Endothelial cell (in vitro differentiated cells): ENCODE measurements around the gene RPL4. TPM values are rescaled to one million over a fixed set of nuclear protein-coding genes. Genes with fewer than 3 reads are reported as not detected.

Experiments used
- DNase-seq: peaks from one replicate; pipeline ENCODE4 v3.0.0; 2021; ENCODE audit warnings: low spot score
- H3K27ac Mint-ChIP-seq: one replicate; pipeline ENCODE4 v1.8.0; 2021; ENCODE audit warnings: mixed read lengths, inconsistent platforms; ENCODE audit not compliant: unreplicated experiment
- H3K27me3 Mint-ChIP-seq: one replicate; pipeline ENCODE4 v1.8.0; 2021; ENCODE audit warnings: mild to moderate bottlenecking, moderate library complexity, mixed read lengths, inconsistent platforms; ENCODE audit not compliant: unreplicated experiment
- H3K36me3 Mint-ChIP-seq: one replicate; pipeline ENCODE4 v1.8.0; 2021; ENCODE audit warnings: mild to moderate bottlenecking, low read depth, mixed read lengths, inconsistent platforms; ENCODE audit not compliant: unreplicated experiment
- H3K4me1 Mint-ChIP-seq: one replicate; pipeline ENCODE4 v1.8.0; 2021; ENCODE audit warnings: mild to moderate bottlenecking, mixed read lengths, inconsistent platforms; ENCODE audit not compliant: unreplicated experiment
- H3K4me3 Mint-ChIP-seq: one replicate; pipeline ENCODE4 v1.8.0; 2021; ENCODE audit warnings: mild to moderate bottlenecking, mixed read lengths, inconsistent platforms; ENCODE audit not compliant: unreplicated experiment
- H3K9me3 Mint-ChIP-seq: one replicate; pipeline ENCODE4 v1.8.0; 2021; ENCODE audit warnings: mixed read lengths, inconsistent platforms; ENCODE audit not compliant: unreplicated experiment
- long read RNA-seq: library from polyadenylated mRNA; unstranded; transcript quantifications from one replicate; pipeline ENCODE4 v2.0.0, GENCODE V29; 2020; ENCODE audit not compliant: unreplicated experiment
- total RNA-seq: library from RNA; stranded (reverse); fragmentation: NEBNext Ultra II Directional; extraction: Animal tissue kit (Norgen Biotek cat#: 25700); gene quantifications from one replicate; pipeline ENCODE4 v1.2.1, GENCODE V29; 2021; ENCODE audit not compliant: unreplicated experiment
- TF ChIP-seq, protein P1 (sequence below): fragments of 200-600 bp; sonication (generic); IDR thresholded peaks from one replicate; pipeline ENCODE4 v1.5.0; 2021; ENCODE audit warnings: antibody characterized with exemption; ENCODE audit not compliant: unreplicated experiment

RPL4 gene
- 3,652 TPM for total RNA-seq
- long read RNA-seq, transcript RPL4-201 (10 exons, 2,769 nt), result major isoform, 4,818 of 5,122 reads
- long read RNA-seq, partial matches to known transcripts, result 219 of 5,122 reads
- long read RNA-seq, other reads (novel, unspliced or antisense), result 81 of 5,122 reads

DNA sequence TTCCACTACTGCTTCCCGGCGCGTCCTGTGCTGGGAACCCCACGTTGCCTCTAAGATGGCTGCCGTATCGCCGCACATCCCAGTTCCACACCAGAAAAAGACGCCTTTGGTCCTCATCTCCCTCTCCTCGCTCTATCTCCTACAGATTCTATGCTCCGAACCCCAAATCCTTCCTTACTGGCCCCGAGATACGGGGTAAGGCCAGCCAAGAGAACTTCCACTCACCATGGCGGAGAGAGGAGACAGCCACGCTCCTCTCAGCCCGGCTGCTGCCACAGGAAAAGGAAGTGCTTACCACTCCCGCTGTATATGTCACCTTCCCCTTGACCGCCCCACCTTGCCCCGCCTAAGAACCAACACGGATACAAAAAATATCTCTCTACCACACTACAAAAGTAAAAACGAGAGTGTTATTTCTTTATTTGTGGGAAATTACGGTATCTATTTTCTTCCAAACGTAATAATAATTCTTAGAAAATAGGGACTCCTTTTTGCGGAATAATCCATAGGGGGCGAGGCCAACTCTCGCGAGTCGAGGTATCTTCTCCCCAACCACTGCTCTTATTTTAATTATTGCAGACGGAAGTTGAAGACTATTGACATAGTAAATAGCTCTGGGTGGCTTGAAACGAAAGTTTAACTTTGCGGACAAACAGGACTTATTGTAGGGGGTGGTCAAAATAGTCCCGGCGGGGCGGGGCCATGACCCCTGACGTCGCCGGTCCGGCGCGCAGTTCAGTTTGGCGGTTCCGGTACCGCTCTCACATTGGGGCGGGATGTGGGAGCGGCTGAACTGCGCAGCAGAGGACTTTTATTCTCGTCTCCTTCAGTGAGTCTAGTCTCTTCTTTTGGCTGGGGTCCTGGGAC lies at the start of gene RPL4, which contains the start of gene ZWILCH:
Gene RPL4 (minus strand): TSS at position 293 of the 867 bp plus-strand sequence. CDS start 65 bp downstream, at position 228.
Gene ZWILCH (plus strand): TSS at position 764 of the 867 bp plus-strand sequence. CDS start 13 bp downstream, at position 777.
- H3K27me3 Mint-ChIP-seq, result peaks cover 3% of the 10 kb centered on the region
- no peaks in the 10 kb centered on the region for H3K9me3 Mint-ChIP-seq
- TF ChIP-seq, protein P1, sequence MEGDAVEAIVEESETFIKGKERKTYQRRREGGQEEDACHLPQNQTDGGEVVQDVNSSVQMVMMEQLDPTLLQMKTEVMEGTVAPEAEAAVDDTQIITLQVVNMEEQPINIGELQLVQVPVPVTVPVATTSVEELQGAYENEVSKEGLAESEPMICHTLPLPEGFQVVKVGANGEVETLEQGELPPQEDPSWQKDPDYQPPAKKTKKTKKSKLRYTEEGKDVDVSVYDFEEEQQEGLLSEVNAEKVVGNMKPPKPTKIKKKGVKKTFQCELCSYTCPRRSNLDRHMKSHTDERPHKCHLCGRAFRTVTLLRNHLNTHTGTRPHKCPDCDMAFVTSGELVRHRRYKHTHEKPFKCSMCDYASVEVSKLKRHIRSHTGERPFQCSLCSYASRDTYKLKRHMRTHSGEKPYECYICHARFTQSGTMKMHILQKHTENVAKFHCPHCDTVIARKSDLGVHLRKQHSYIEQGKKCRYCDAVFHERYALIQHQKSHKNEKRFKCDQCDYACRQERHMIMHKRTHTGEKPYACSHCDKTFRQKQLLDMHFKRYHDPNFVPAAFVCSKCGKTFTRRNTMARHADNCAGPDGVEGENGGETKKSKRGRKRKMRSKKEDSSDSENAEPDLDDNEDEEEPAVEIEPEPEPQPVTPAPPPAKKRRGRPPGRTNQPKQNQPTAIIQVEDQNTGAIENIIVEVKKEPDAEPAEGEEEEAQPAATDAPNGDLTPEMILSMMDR, result no peak
- peaks cover 27% of the 10 kb centered on the region for H3K36me3 Mint-ChIP-seq
- peak; percentile 70 for DNase-seq
- H3K4me3 Mint-ChIP-seq, result peak within 1 kb of the TSS; percentile 99
- peak within 1 kb of the TSS; percentile 98 for H3K27ac Mint-ChIP-seq
- H3K4me1 Mint-ChIP-seq, result peaks cover 35% of the 10 kb centered on the region

DNA sequence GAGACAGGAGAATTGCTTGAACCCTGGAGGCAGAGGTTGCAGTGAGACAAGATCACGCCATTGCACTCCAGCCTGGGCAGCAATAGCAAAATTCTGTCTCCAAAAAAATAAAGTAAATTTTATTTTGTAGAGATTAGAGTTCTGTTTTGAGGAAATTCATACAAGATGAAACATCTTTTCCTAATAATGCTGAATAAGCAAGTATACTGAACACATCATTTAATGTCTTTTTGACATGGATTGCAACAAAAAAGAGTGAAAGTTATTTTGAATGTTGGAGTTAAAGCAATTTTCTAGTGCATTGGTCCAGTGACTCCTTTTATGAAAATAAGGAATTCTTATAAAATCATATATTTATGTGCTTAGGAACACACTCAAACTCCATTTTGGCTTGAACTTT lies 40.6 kb upstream of the RPL4 start:
- Mint-ChIP-seq H3K4me1 (no peaks in the 10 kb centered on the region), H3K36me3 (peaks cover 3% of the 10 kb centered on the region), H3K27me3 (no peaks in the 10 kb centered on the region), H3K4me3 (no peak overlapping the region), H3K9me3 (no peaks in the 10 kb centered on the region), H3K27ac (no peak overlapping the region)
- TF ChIP-seq, protein P1, result no peak
- no peak for DNase-seq

DNA sequence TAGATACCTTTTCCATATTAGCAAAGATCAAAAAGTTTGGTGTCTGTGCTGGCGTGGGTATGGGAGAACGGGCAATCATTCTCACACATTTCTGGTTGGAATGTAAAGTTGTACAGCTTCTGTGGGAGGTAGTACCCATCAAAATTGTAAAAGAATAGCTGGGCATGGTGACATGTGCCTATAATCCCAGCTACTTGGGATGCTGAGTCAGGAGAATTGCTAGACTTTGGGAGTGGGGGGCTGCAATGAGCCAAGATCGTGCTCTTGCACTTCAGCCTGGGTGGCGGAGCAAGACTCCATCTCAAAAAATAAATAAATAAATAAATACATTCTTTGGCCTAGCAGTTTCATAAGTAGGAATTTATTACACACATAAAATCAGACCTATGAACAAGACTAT lies 38.2 kb upstream of the RPL4 start:
- no peak for DNase-seq
- H3K4me3 Mint-ChIP-seq, result no peak overlapping the region
- H3K9me3 Mint-ChIP-seq, result no peaks in the 10 kb centered on the region
- no peaks in the 10 kb centered on the region for H3K27me3 Mint-ChIP-seq
- TF ChIP-seq, protein P1, result no peak
- no peak overlapping the region for H3K27ac Mint-ChIP-seq
- peaks cover 12% of the 10 kb centered on the region for H3K36me3 Mint-ChIP-seq
- H3K4me1 Mint-ChIP-seq, result no peaks in the 10 kb centered on the region

DNA sequence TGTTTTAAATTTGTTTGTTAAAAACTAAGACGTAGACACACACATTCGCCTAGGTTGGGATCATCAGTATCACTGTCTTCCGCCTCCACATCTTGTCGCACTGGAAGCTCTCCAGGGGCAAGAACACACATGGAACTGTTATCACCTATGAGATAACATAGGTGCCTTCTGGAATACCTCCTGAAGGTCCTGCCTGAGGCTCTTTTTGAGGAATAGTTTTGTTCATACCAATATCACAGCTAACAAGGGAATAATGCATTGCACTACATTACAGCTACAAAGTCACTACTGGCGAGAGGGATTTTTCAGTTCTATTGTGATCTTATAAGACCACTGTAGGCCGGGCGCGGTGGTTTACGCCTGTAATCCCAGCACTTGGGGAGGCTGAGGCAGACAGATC lies 30.4 kb upstream of the RPL4 start:
- Mint-ChIP-seq H3K36me3 (peaks cover 9% of the 10 kb centered on the region), H3K27ac (no peak overlapping the region), H3K4me1 (no peaks in the 10 kb centered on the region), H3K27me3 (no peaks in the 10 kb centered on the region), H3K4me3 (no peak overlapping the region), H3K9me3 (no peaks in the 10 kb centered on the region)
- TF ChIP-seq, protein P1, result no peak
- DNase-seq, result no peak

DNA sequence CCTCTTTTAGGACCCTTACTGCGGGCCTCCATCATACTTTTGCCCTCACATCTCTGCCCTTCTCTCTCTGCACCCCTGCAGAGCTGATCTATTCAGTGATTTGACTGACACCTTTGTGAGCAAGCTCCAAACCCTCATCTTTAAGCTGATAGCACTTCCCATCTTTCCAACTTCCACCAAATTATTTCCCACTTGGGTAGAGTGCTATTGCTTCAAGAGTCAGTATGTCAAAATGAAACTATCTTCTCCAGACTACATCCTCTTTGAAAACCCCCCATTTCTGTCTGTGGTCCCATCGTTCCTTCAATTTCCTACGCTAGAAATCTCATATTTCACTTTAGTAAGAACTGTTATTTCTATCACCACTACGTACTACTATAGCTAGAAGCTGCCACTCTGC lies 20.2 kb upstream of the RPL4 start:
- Mint-ChIP-seq H3K9me3 (no peaks in the 10 kb centered on the region), H3K4me1 (no peaks in the 10 kb centered on the region), H3K27ac (no peak overlapping the region), H3K4me3 (no peak overlapping the region), H3K36me3 (no peaks in the 10 kb centered on the region), H3K27me3 (peaks cover 2% of the 10 kb centered on the region)
- TF ChIP-seq, protein P1, result no peak
- no peak for DNase-seq
